GM18858 (cell line): ENCODE results near the gene TRMT13.
"Not testable (repeated sequence)": the region's sequence is repeated elsewhere in the genome, so short reads cannot be mapped to it uniquely, and the experiment has no call there.

Experiments used
- ATAC-seq: cut with Tn5 transposase; IDR thresholded peaks from one replicate; pipeline ENCODE4 v1.9.1; 2021; ENCODE audit not compliant: unreplicated experiment

The TRMT13 gene

GRCh38 chr1:100162881-100163280 lies 29.9 kb downstream of the TRMT13 start:
- ATAC-seq: no peak

GRCh38 chr1:100164216-100164615 lies 31.3 kb downstream of the TRMT13 start:
- ATAC-seq: no peak

GRCh38 chr1:100164702-100165101 lies 31.7 kb downstream of the TRMT13 start:
- no peak for ATAC-seq

- ATAC-seq: no peak
Measured at GRCh38 chr1:100168051-100168450, 35.1 kb downstream of the TRMT13 start.

- ATAC-seq: no peak
Measured at GRCh38 chr1:100177295-100178041, 44.5 kb downstream of the TRMT13 start.

GRCh38 chr1:100178091-100178490 lies 45.1 kb downstream of the TRMT13 start, which contains the start of gene LRRC39:
Gene LRRC39 (minus strand): TSS chr1:100178256. CDS start chr1:100168516, 9,740 bp downstream.
- ATAC-seq: no peak

- ATAC-seq: no peak
Measured at GRCh38 chr1:100183370-100183769, 50.4 kb downstream of the TRMT13 start.

GRCh38 chr1:100184536-100184935 lies 51.6 kb downstream of the TRMT13 start:
- ATAC-seq: peak; percentile 92

GRCh38 chr1:100187912-100188311 lies 54.9 kb downstream of the TRMT13 start:
- ATAC-seq: no peak

GRCh38 chr1:100188617-100189016 lies 55.7 kb downstream of the TRMT13 start:
- ATAC-seq: peak; percentile 37

GRCh38 chr1:100198596-100198995 lies 65.6 kb downstream of the TRMT13 start:
- ATAC-seq: no peak

GRCh38 chr1:100200060-100200459 lies 67.1 kb downstream of the TRMT13 start:
- ATAC-seq: not testable (repeated sequence)
